GM23338 (cell line): Measurements from ENCODE around the gene TTLL13.

Experiments used
- CREB1 ChIP-seq: fragments of 250-450 bp; sonication (Bioruptor Pico); IDR thresholded peaks from 2 replicates; pipeline ENCODE4 v1.5.0; 2020; ENCODE audit warnings: low read depth, mild to moderate bottlenecking, moderate library complexity
- POLR2AphosphoS5 ChIP-seq: IDR thresholded peaks from 2 replicates; pipeline ENCODE4 v1.6.1; 2016; ENCODE audit warnings: antibody characterized with exemption, low read depth

DNA sequence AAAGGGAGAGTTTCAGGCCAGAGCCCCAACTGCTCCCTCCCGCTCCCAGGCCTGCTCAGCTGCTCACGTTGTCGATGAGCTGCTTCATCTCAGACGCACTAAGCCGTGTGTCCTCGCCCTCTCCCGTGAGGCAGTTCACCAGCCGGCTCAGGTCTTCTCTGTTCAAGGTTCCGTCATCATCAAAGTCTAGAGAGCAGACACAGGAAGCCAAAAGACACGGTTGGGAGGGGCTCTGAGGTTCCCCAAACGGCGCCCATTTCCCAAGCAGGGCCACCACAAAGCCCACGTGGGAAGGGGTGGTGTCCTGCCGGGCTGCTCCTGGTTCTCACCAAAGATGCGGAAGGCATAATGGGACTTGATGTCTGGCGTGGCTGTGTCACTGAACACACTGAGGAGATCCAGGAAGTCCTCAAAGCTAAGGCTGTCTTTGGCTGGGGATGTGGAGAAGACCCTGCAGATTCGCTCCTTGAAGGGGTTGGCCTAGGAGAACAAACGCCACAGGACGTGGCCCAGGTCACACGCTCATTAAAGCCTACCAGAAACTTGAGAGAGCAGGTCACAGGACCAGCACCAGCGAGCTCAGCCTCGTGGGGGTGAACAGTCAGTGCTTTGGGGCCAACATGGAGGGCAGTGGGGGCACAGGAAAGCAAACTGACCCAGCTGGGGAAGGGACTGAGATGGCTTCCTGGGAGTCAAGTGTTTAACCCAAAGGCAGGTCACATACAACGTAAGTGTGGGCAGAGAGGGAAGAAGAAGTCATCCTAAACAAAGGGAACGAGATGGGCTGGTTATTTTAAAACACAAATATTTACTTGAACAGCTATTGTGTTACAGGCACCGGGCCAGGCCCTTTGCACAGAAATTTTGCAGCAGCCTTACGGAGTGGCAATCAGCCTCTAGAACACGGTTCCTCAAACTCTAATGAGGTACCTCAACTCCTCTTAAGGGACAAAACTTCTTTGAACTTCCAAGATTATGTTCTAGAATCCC is 18.0 kb upstream of the TTLL13 start:
- TF ChIP-seq CREB1 (CRISPR knock-in tag) (no peak), POLR2AphosphoS5 (no peak)
